A549 (cell line): Measurements from ENCODE around the gene PRAC1. TPM values are rescaled to one million over a fixed set of nuclear protein-coding genes. Genes with fewer than 3 reads are reported as not detected.

ENCODE experiments used
- ATAC-seq, 2 experiments: fragments of 200-7000 bp in 1 of 2; fragments of >200 bp in 1 of 2; cut with Nextera tagmentation in 1 of 2; cut with Tn5 transposase in 1 of 2; 3 replicates each; pipeline versions ENCODE4 v1.8.0 to v1.9.1; 2018 to 2020; ENCODE audit warnings: mild to moderate bottlenecking in 1 of 2, moderate library complexity in 1 of 2
- CTCF ChIA-PET: fragments of 300-600 bp; sonication (Branson Sonifier 250); formaldehyde crosslinking; extraction: SDS; loops from one replicate; lab custom pipeline; 2021; ENCODE audit warnings: antibody characterized with exemption, inconsistent platforms; lab: Yijun Ruan, JAX
- POLR2A ChIA-PET: fragments of 350-600 bp; formaldehyde crosslinking; extraction: SDS; loops from one replicate; lab custom pipeline; 2021; ENCODE audit warnings: antibody characterized with exemption, inconsistent platforms; lab: Yijun Ruan, JAX
- DNase-seq, 2 experiments: peaks; one replicate each; pipeline versions ENCODE4 v3.0.0 to v3.0.0-alpha.2; 2011 to 2016; ENCODE audit warnings: low read depth in 1 of 2, low spot score in 1 of 2
- FAIRE-seq: peaks from 2 replicates; lab custom pipeline; 2011; peaks lifted over from hg19 to GRCh38; lab: Jason Lieb, UNC
- H3K27ac ChIP-seq, 2 experiments: fragments of >200 bp; sonication (Bioruptor Twin); formaldehyde crosslinking; 3 replicates each; pipeline ENCODE4 v1.5.1; 2016 to 2017
- H3K4me1 ChIP-seq: fragments of >200 bp; sonication (Bioruptor Twin); formaldehyde crosslinking; 3 replicates; pipeline ENCODE4 v1.6.1; 2016
- H3K4me2 ChIP-seq: fragments of >200 bp; sonication (Bioruptor Twin); formaldehyde crosslinking; 3 replicates; pipeline ENCODE4 v1.6.1; 2016
- H3K4me3 ChIP-seq: fragments of >200 bp; sonication (Bioruptor Twin); formaldehyde crosslinking; 3 replicates; pipeline ENCODE4 v1.5.1; 2016
- H3K9me3 ChIP-seq: fragments of >200 bp; sonication (Bioruptor Twin); formaldehyde crosslinking; 3 replicates; pipeline ENCODE4 v1.6.1; 2016
- ATOH8 ChIP-seq: fragments of 250-450 bp; sonication (Bioruptor Pico); IDR thresholded peaks from 2 replicates; pipeline ENCODE4 v1.5.0; 2020; ENCODE audit warnings: low read depth, mild to moderate bottlenecking, moderate library complexity
- CEBPB ChIP-seq, 2 experiments: fragments of >200 bp in 1 of 2; sonication (Bioruptor Twin) in 1 of 2; formaldehyde crosslinking in 1 of 2; IDR thresholded peaks; 2 replicates each; pipeline ENCODE4 v1.6.1; 2012 to 2016
- CTCF ChIP-seq: fragments of >200 bp; sonication (Bioruptor Twin); formaldehyde crosslinking; IDR thresholded peaks from 3 replicates; pipeline ENCODE4 v1.5.1; 2016
- EHMT2 ChIP-seq: fragments of 200-600 bp; sonication (generic); IDR thresholded peaks from 2 replicates; pipeline ENCODE4 v1.6.1; 2016; ENCODE audit warnings: antibody characterized with exemption, low read depth, mild to moderate bottlenecking, moderate library complexity
- EP300 ChIP-seq, 2 experiments: fragments of >200 bp; sonication (Bioruptor Twin); formaldehyde crosslinking; IDR thresholded peaks; 2 replicates in 1 of 2; 3 replicates in 1 of 2; pipeline ENCODE4 v1.6.1; 2016 to 2017
- HOXB5 ChIP-seq: fragments of 250-450 bp; sonication (Bioruptor Pico); IDR thresholded peaks from 2 replicates; pipeline ENCODE4 v1.5.0; 2020; ENCODE audit warnings: mild to moderate bottlenecking, moderate library complexity
- JUNB ChIP-seq: fragments of >200 bp; sonication (Bioruptor Twin); formaldehyde crosslinking; IDR thresholded peaks from 2 replicates; pipeline ENCODE4 v1.6.1; 2016
- MAZ ChIP-seq: fragments of 150-350 bp; IDR thresholded peaks from 2 replicates; pipeline ENCODE4 v1.6.1; 2014; ENCODE audit warnings: antibody characterized with exemption, low read depth, low read length, borderline replicate concordance
- PHF8 ChIP-seq: fragments of 200-600 bp; sonication (generic); IDR thresholded peaks from 2 replicates; pipeline ENCODE4 v1.6.1; 2016; ENCODE audit warnings: low read depth, mild to moderate bottlenecking, antibody characterized with exemption, moderate library complexity, borderline replicate concordance
- POLR2A ChIP-seq: IDR thresholded peaks from 2 replicates; pipeline ENCODE4 v1.6.1; 2012; ENCODE audit warnings: mild to moderate bottlenecking, low read length
- POLR2AphosphoS2 ChIP-seq: conservative IDR thresholded peaks from 2 replicates; pipeline ENCODE4 v1.6.1; 2012; ENCODE audit warnings: low read length, improper control_type of control experiment, inconsistent platforms
- RAD21 ChIP-seq, 2 experiments: fragments of >200 bp in 1 of 2; sonication (Bioruptor Twin) in 1 of 2; formaldehyde crosslinking in 1 of 2; IDR thresholded peaks in 1 of 2; conservative IDR thresholded peaks in 1 of 2; 2 replicates in 1 of 2; 3 replicates in 1 of 2; pipeline ENCODE4 v1.6.1; 2012 to 2018; ENCODE audit warnings: inconsistent platforms in 1 of 2
- RNF2 ChIP-seq: fragments of 200-600 bp; sonication (generic); IDR thresholded peaks from 2 replicates; pipeline ENCODE4 v1.6.1; 2016; ENCODE audit warnings: low read depth, mild to moderate bottlenecking, antibody characterized with exemption, moderate library complexity, borderline replicate concordance
- SMC3 ChIP-seq: fragments of >200 bp; sonication (Bioruptor Twin); formaldehyde crosslinking; IDR thresholded peaks from 3 replicates; pipeline ENCODE4 v1.6.1; 2018; ENCODE audit warnings: inconsistent platforms
- ZFP36 ChIP-seq: fragments of 450-650 bp; IDR thresholded peaks from 2 replicates; pipeline ENCODE4 v1.6.1; 2014; ENCODE audit warnings: borderline replicate concordance; ENCODE audit not compliant: partially characterized antibody
- ZNF302 ChIP-seq: fragments of 250-450 bp; sonication (Bioruptor Pico); IDR thresholded peaks from 2 replicates; pipeline ENCODE4 v1.9.0; 2021; ENCODE audit warnings: inconsistent platforms, mild to moderate bottlenecking, moderate library complexity
- WGBS: methylation state at CpG from one replicate; pipeline ENCODE4 v1.1.6; 2017; ENCODE audit errors: missing lambda C conversion rate; 5-methylcytosine and 5-hydroxymethylcytosine counted together
- polyA plus RNA-seq, 4 experiments: library from polyadenylated mRNA; depleted of rRNA in 3 of 4; stranded (reverse); fragments of >200 nt; fragmentation: RNase III in 1 of 4; extraction: RNeasy Plus Mini Kit Qiagen cat#74134 plus additional on column Dnase treatment in 1 of 4; gene quantifications; 2 replicates in 3 of 4; 3 replicates in 1 of 4; pipeline ENCODE4 v1.2.3, GENCODE V29; 2011 to 2017

Gene PRAC1
- polyA plus RNA-seq, 2 of the 4 experiments (the other 2 are of a cell fraction) = not detected

- CTCF ChIA-PET = interaction anchor here (1.1 to 33.0 kb wide), 11 partner anchors 11 to 147 kb away, joined by 3 to 852 read pairs (median 13); partner anchors contain the start of genes HOXB13, PRAC1, PRAC2 and TTLL6
- no peak overlapping the region for H3K4me2 ChIP-seq
- WGBS = 87% methylated on average over 22 of the region's 22 CpGs
- H3K4me3 ChIP-seq = no peak overlapping the region
- no peak for FAIRE-seq
- DNase-seq = no peak
- no peak overlapping the region for H3K27ac ChIP-seq
- H3K4me1 ChIP-seq = peaks cover 6% of the 10 kb centered on the region
- no peaks in the 10 kb centered on the region for H3K9me3 ChIP-seq
- POLR2A ChIA-PET = interaction anchor here (0.5 kb wide), 1 partner anchor 11 kb away, joined by 3 read pairs; no protein-coding TSS in a partner anchor
- ATAC-seq = no peak
- TF ChIP-seq CTCF (no peak), POLR2A (no peak), ZFP36 (no peak), POLR2AphosphoS2 (no peak), ATOH8 (CRISPR knock-in tag) (no peak), PHF8 (no peak), JUNB (no peak), RNF2 (no peak), HOXB5 (CRISPR knock-in tag) (no peak)
Observed at GRCh38 chr17:48733632-48734328, 11.5 kb upstream of the PRAC1 start.

- CTCF ChIA-PET = interaction anchor here (1.0 to 33.0 kb wide), 11 partner anchors 10 to 147 kb away, joined by 3 to 852 read pairs (median 11); partner anchors contain the start of genes HOXB13, PRAC1, PRAC2 and TTLL6
- POLR2A ChIA-PET = no interaction called here
- WGBS = 77% methylated on average over 48 of the region's 50 CpGs
- H3K4me2 ChIP-seq = no peak overlapping the region
- no peak for FAIRE-seq
- H3K27ac ChIP-seq = no peak overlapping the region
- H3K4me3 ChIP-seq = no peak overlapping the region
- H3K4me1 ChIP-seq = peaks cover 8% of the 10 kb centered on the region
- no peak for TF ChIP-seq EP300 (IDR thresholded peaks at IDR 0.05)
- ATAC-seq = no peak
- no peak for DNase-seq
- H3K9me3 ChIP-seq = no peaks in the 10 kb centered on the region
Observed at GRCh38 chr17:48732688-48733629, 10.6 kb upstream of the PRAC1 start.

- DNase-seq (no peak), ATAC-seq (no peak), FAIRE-seq (peak; percentile 80)
- Histone ChIP-seq H3K4me3 (no peak overlapping the region), H3K4me2 (no peak overlapping the region), H3K27ac (no peak overlapping the region), H3K9me3 (no peaks in the 10 kb centered on the region), H3K4me1 (peaks cover 14% of the 10 kb centered on the region)
- ChIA-PET POLR2A (no interaction called here), CTCF (interaction anchor here (0.6 to 33.0 kb wide), 9 partner anchors 8 to 149 kb away, joined by 3 to 852 read pairs (median 4); partner anchors contain the start of genes HOXB13, PRAC1, PRAC2 and TTLL6)
- TF ChIP-seq MAZ = no peak
- no peak for TF ChIP-seq CEBPB (IDR thresholded peaks at IDR 0.05)
- TF ChIP-seq EHMT2 = no peak
- TF ChIP-seq RAD21 (conservative IDR thresholded peaks at IDR 0.05 in 1 of 2, IDR thresholded peaks at IDR 0.05 in 1 of 2) = no peak
- TF ChIP-seq SMC3 = no peak
- no peak for TF ChIP-seq ZNF302 (CRISPR knock-in tag)
Observed at GRCh38 chr17:48731355-48731754, 9.0 kb upstream of the PRAC1 start.
